Neuronal stem cell (in vitro differentiated cells): Measurements from ENCODE around the gene TTC33. TPM values are rescaled to one million over a fixed set of nuclear protein-coding genes. Genes with fewer than 3 reads are reported as not detected.
A peak's percentile ranks its signal among the peaks of the same experiment; 100 is the strongest.

Experiments
- DNase-seq: peaks from one replicate; pipeline ENCODE4 v3.0.0-alpha.2; 2013; ENCODE audit warnings: low spot score
- H2AFZ ChIP-seq: one replicate; pipeline ENCODE4 v1.6.1; 2013; ENCODE audit warnings: mild to moderate bottlenecking, low read length, inconsistent platforms
- H2AK5ac ChIP-seq: 2 replicates; pipeline ENCODE4 v1.6.1; 2013; ENCODE audit warnings: low read depth, mild to moderate bottlenecking, inconsistent platforms, low read length, moderate library complexity, mixed read lengths
- H2BK120ac ChIP-seq: 2 replicates; pipeline ENCODE4 v1.6.1; 2013; ENCODE audit warnings: low read depth, mild to moderate bottlenecking, inconsistent platforms, low read length, moderate library complexity, mixed read lengths
- H2BK12ac ChIP-seq: one replicate; pipeline ENCODE4 v1.6.1; 2013; ENCODE audit warnings: low read length, inconsistent platforms
- H2BK15ac ChIP-seq: 2 replicates; pipeline ENCODE4 v1.6.1; 2013; ENCODE audit warnings: mild to moderate bottlenecking, low read length, inconsistent platforms, mixed read lengths
- H2BK5ac ChIP-seq: one replicate; pipeline ENCODE4 v1.6.1; 2013; ENCODE audit warnings: inconsistent platforms, mild to moderate bottlenecking, low read length, moderate library complexity
- H3K14ac ChIP-seq: one replicate; pipeline ENCODE4 v1.6.1; 2013; ENCODE audit warnings: low read length, inconsistent platforms
- H3K18ac ChIP-seq: 2 replicates; pipeline ENCODE4 v1.6.1; 2013; ENCODE audit warnings: low read length, inconsistent platforms
- H3K23ac ChIP-seq: 2 replicates; pipeline ENCODE4 v1.6.1; 2013; ENCODE audit warnings: low read depth, mild to moderate bottlenecking, mixed read lengths, low read length, inconsistent platforms; ENCODE audit not compliant: poor library complexity
- H3K27ac ChIP-seq: replicated peaks from 3 replicates; pipeline ENCODE4 v1.5.1; 2013; ENCODE audit warnings: low read length, inconsistent platforms
- H3K27me3 ChIP-seq, 3 experiments: 2 replicates each; pipeline ENCODE4 v1.6.1; 2013; ENCODE audit warnings: low read length in 3 of 3, mild to moderate bottlenecking in 2 of 3, inconsistent platforms in 1 of 3, low read depth in 1 of 3, mixed read lengths in 1 of 3, moderate library complexity in 1 of 3; ENCODE audit not compliant: control insufficient read depth in 3 of 3, insufficient read depth in 3 of 3
- H3K36me3 ChIP-seq, 2 donors: replicated peaks in 1 of 2; 2 replicates each; pipeline ENCODE4 v1.6.1; 2013; ENCODE audit warnings: low read length in 2 of 2; ENCODE audit not compliant: control insufficient read depth in 2 of 2, insufficient read depth in 2 of 2
- H3K4ac ChIP-seq: 2 replicates; pipeline ENCODE4 v1.6.1; 2013; ENCODE audit warnings: inconsistent platforms, mild to moderate bottlenecking, low read length, moderate library complexity
- H3K4me1 ChIP-seq, 2 donors: 1 replicate in 1 of 2; 2 replicates in 1 of 2; pipeline ENCODE4 v1.6.1; 2013; ENCODE audit warnings: low read length in 2 of 2, low read depth in 1 of 2; ENCODE audit not compliant: control insufficient read depth in 2 of 2, insufficient read depth in 1 of 2
- H3K4me2 ChIP-seq: one replicate; pipeline ENCODE4 v1.6.1; 2013; ENCODE audit warnings: mild to moderate bottlenecking, low read length, inconsistent platforms; ENCODE audit not compliant: insufficient read depth, poor library complexity, severe bottlenecking
- H3K4me3 ChIP-seq, 2 donors: 2 replicates each; pipeline ENCODE4 v1.5.1; 2013; ENCODE audit warnings: low read length in 2 of 2, mild to moderate bottlenecking in 2 of 2, inconsistent platforms in 1 of 2, moderate library complexity in 1 of 2
- H3K79me1 ChIP-seq: one replicate; pipeline ENCODE4 v1.6.1; 2013; ENCODE audit warnings: low read depth, mild to moderate bottlenecking, inconsistent platforms, low read length, moderate library complexity
- H3K9ac ChIP-seq: one replicate; pipeline ENCODE4 v1.6.1; 2013; ENCODE audit warnings: mild to moderate bottlenecking, low read depth, low read length, inconsistent platforms; ENCODE audit not compliant: poor library complexity
- H3K9me3 ChIP-seq, 2 donors: replicated peaks in 1 of 2; 2 replicates each; pipeline versions ENCODE3 to v1.6.1; 2013; ENCODE audit warnings: low read length in 2 of 2, mild to moderate bottlenecking in 2 of 2, inconsistent platforms in 1 of 2, low read depth in 1 of 2, mixed read lengths in 1 of 2, moderate library complexity in 1 of 2; ENCODE audit not compliant: control insufficient read depth in 2 of 2, insufficient read depth in 1 of 2
- H4K8ac ChIP-seq: one replicate; pipeline ENCODE4 v1.6.1; 2013; ENCODE audit warnings: low read depth, mild to moderate bottlenecking, inconsistent platforms, low read length, moderate library complexity
- H4K91ac ChIP-seq: one replicate; pipeline ENCODE4 v1.6.1; 2013; ENCODE audit warnings: low read length, low read depth, mild to moderate bottlenecking, inconsistent platforms; ENCODE audit not compliant: poor library complexity
- WGBS, 2 donors: extraction: QIAGEN DNeasy Blood & Tissue Kit; methylation state at CpG; one replicate each; pipeline ENCODE4 v1.1.7; 2013; ENCODE audit warnings: missing lambda C conversion rate in 2 of 2, mixed read lengths in 1 of 2; ENCODE audit not compliant: insufficient read length in 2 of 2, insufficient replicate concordance in 1 of 2; ENCODE audit errors: extremely low coverage in 2 of 2; 5-methylcytosine and 5-hydroxymethylcytosine counted together
- polyA plus RNA-seq, 2 experiments: library from polyadenylated mRNA; stranded (reverse); fragments of 200-250 nt; gene quantifications; one replicate each; pipeline ENCODE4 v1.2.3, GENCODE V29; 2013

The TTC33 gene, protein sequence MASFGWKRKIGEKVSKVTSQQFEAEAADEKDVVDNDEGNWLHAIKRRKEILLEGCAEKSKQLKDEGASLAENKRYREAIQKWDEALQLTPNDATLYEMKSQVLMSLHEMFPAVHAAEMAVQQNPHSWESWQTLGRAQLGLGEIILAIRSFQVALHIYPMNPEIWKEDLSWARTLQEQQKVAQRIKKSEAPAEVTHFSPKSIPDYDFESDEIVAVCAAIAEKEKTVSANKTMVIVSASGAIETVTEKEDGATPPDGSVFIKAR
- 11.7 TPM for polyA plus RNA-seq (2013, experiment 1 of 2)
- polyA plus RNA-seq (2013, experiment 2 of 2): 11.9 TPM

DNA sequence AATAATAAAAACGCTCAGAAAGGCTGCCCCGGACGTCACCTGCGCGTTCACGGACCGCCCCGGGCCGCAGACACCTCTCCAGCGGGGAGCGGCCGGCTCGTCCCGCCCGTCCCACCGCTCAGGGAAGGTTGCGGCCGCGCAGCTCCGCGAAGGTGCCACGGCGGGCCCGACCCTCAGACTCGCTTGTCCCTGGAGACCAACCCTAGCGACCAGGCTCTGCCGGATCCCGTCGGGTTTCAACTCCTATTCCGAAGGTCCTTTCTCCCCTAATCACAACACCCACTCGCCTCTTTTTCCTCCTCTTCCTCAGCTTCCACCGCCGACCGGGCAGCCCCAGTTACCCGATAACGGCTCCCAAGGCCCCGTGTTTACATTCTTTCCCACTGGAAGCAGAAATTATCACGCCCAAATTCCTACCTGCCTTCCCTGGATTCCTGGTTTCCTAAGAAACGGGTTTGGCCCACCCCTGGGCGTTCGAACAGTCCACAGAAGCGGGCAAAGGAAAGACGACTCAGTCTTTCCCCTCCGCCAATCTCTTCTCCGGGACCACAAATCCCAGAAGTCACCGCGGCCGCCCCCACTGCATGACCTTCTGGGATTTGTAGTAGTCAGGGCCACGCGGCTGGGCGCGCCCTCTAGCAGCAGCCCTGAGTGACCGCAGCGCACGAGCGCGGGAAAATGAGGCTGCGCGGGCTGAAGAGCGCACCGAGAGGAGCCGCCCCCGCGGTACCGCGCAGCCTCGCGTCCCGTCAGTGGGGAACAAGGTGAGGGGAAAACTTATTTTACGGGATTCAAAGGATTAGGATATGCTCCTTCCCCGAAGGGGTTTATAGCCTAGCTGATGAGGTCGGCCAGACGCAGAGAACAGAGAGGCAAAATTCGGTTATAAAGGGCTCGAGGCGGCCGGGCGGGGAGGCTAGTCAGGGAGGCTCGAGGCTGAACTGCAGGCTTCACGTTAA, at the start of gene TTC33:
TTC33 (minus strand) TSS at position 555 of the 959 bp plus-strand sequence. CDS start 8,943 bp downstream, outside the sequence.
- Histone ChIP-seq H2AK5ac (peak within 1 kb of the TSS; percentile 52), H3K27me3 (no peaks in the 10 kb centered on the region), H2BK5ac (peak within 1 kb of the TSS; percentile 96), H3K36me3 (peaks cover 3 to 27% of the 10 kb centered on the region in 2 donors), H2BK15ac (no peak within 1 kb of the TSS), H3K27ac (peak within 1 kb of the TSS; percentile 59), H3K9me3 (peaks cover 2 to 6% of the 10 kb centered on the region in 2 donors), H3K23ac (peak within 1 kb of the TSS; percentile 52), H3K9ac (peak within 1 kb of the TSS; percentile 84), H2AFZ (peak within 1 kb of the TSS; percentile 96), H3K18ac (peak within 1 kb of the TSS; percentile 96), H3K4me3 (peak within 1 kb of the TSS; percentile 91 to 98), H4K91ac (no peak within 1 kb of the TSS), H3K14ac (no peak within 1 kb of the TSS), H3K79me1 (peaks cover 5% of the 10 kb centered on the region), H3K4ac (no peak within 1 kb of the TSS), H2BK12ac (no peak within 1 kb of the TSS), H2BK120ac (no peak within 1 kb of the TSS), H4K8ac (no peak within 1 kb of the TSS), H3K4me2 (peak within 1 kb of the TSS; percentile 49), H3K4me1 (peaks cover 0 to 2% of the 10 kb centered on the region in 2 donors)
- WGBS, 2 donors: no CpG with 5 or more reads among the region's 80 CpGs
- peak; percentile 89 for DNase-seq

DNA sequence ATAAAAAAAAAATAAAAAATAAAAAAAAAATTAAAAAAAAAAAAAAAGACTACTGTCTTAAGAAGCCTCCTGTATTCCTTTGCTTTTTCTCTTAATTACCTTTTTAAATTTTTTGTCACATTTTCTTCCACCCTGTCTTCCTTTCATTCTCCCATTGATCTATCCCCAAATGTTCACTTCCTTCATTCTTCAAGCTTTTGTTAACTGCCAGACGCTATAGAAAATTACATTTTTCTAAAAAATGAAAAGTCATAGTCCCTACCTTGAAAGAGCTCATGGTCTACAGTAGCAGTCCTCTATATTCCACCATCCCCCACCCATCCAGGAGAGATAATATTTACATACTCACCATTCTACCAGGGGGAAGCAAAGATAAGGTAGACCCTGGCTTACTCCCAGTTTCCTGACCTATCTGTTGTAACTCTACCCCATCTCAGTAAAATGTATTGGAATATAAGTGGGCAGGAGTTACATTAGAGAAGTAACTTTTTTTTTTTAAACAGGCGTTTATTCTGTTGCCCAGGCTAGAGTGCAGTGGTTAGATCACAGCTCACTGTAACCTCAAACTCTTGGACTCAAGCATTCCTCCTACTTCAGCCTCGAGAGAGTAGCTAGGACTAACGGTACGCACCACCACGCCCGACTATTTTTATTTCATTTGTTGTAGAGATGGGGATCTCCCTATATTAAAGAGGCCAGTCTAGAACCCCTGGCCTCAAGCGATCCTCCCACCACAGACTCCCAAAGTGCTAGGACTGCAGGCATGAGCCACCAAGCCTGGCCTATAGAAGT, 46.2 kb upstream of the TTC33 start:
- H3K4me3 ChIP-seq: no peak overlapping the region

DNA sequence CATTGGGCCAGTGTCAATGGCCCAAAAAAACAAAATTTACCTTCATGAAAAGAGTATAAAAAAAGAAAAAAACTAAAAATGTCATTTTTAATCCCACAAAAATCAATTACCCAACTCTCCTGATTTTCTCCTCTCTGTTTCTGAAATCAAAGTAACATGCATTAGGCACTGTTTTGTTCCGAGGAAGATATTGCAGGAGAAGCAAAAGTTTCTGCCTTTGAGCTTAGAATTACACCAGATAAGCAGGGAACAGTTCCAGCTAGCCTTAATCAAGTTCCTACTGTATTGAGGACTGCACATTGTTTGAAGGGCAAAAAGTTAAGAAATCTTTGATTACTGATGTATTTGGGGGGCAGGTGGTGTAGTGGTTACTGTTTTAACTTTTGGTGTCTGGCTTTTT, 43.5 kb upstream of the TTC33 start:
- no peak overlapping the region for H3K4ac ChIP-seq
- peaks cover 0 to 14% of the 10 kb centered on the region in 2 donors for H3K36me3 ChIP-seq
- H2AK5ac ChIP-seq: no peak overlapping the region
- H4K91ac ChIP-seq: no peak overlapping the region
- H3K79me1 ChIP-seq: peaks cover 4% of the 10 kb centered on the region
- peak overlapping the region; percentile 93 for H2AFZ ChIP-seq
- H3K4me1 ChIP-seq: peaks cover 5% of the 10 kb centered on the region in 2 donors
- no peak overlapping the region for H3K18ac ChIP-seq
- H3K27ac ChIP-seq: no peak overlapping the region
- no peak overlapping the region for H2BK5ac ChIP-seq
- H2BK15ac ChIP-seq: no peak overlapping the region
- H2BK12ac ChIP-seq: no peak overlapping the region
- no peak overlapping the region for H2BK120ac ChIP-seq
- peak overlapping the region in 1 of 2 donors; percentile 99 for H3K4me3 ChIP-seq
- H3K9ac ChIP-seq: no peak overlapping the region
- H3K9me3 ChIP-seq: no peaks in the 10 kb centered on the region
- no peak overlapping the region for H4K8ac ChIP-seq
- no peak overlapping the region for H3K14ac ChIP-seq
- H3K27me3 ChIP-seq: no peaks in the 10 kb centered on the region
- no peak for DNase-seq
- H3K23ac ChIP-seq: no peak overlapping the region
- no peak overlapping the region for H3K4me2 ChIP-seq
- WGBS, 2 donors: no CpG with 5 or more reads among the region's 1 CpG

More for the DNA sequence above, 46.2 kb upstream of the TTC33 start:
- Histone ChIP-seq H2BK12ac (no peak overlapping the region), H4K91ac (no peak overlapping the region), H2BK120ac (no peak overlapping the region), H4K8ac (peak overlapping the region; percentile 65), H3K36me3 (no peaks in the 10 kb centered on the region), H3K79me1 (peaks cover 2% of the 10 kb centered on the region), H2BK15ac (no peak overlapping the region), H2AK5ac (no peak overlapping the region), H3K4ac (no peak overlapping the region), H3K14ac (no peak overlapping the region), H3K4me1 (peaks cover 3% of the 10 kb centered on the region in 2 donors), H3K9me3 (no peaks in the 10 kb centered on the region), H2BK5ac (no peak overlapping the region), H3K18ac (no peak overlapping the region), H3K27me3 (no peaks in the 10 kb centered on the region), H3K4me2 (no peak overlapping the region), H2AFZ (no peak overlapping the region), H3K9ac (no peak overlapping the region), H3K27ac (no peak overlapping the region), H3K23ac (no peak overlapping the region)
- DNase-seq: no peak
- no CpG with 5 or more reads among the region's 8 CpGs for WGBS, 2 donors
